ENCODE measurements around the gene TRIM14. TPM values are rescaled to one million over a fixed set of nuclear protein-coding genes. Genes with fewer than 3 reads are reported as not detected.

The TRIM14 gene
- total and polyA plus RNA-seq, 2 donors, result 4.2 to 8.5 TPM

GRCh38 chr9:98109052-98109451 is 10.0 kb downstream of the TRIM14 start:
- H3K27ac ChIP-seq (ENCODE audit: low read depth), result peak overlapping the region; percentile 16
- H3K4me3 ChIP-seq (ENCODE audit: low read depth, low read length), result no peak overlapping the region
- H3K36me3 ChIP-seq (ENCODE audit: insufficient read depth), result no peaks in the 10 kb centered on the region
- DNase-seq (ENCODE audit: extremely low spot score), result no peak
- H3K4me1 ChIP-seq (ENCODE audit: insufficient read depth), result no peaks in the 10 kb centered on the region
- 59% methylated on average over 3 of the region's 3 CpGs for WGBS

- H3K36me3 ChIP-seq (ENCODE audit: insufficient read depth), result no peaks in the 10 kb centered on the region
- 83% methylated on average over 5 of the region's 5 CpGs for WGBS
- no peaks in the 10 kb centered on the region for H3K4me1 ChIP-seq (ENCODE audit: insufficient read depth)
- no peak for DNase-seq (ENCODE audit: extremely low spot score)
- H3K27ac ChIP-seq (ENCODE audit: low read depth), result no peak overlapping the region
- no peak overlapping the region for H3K4me3 ChIP-seq (ENCODE audit: low read depth, low read length)
Observed at GRCh38 chr9:98108531-98109031, 10.4 kb downstream of the TRIM14 start.

GRCh38 chr9:98107926-98108325 is 11.1 kb downstream of the TRIM14 start:
- Histone ChIP-seq H3K4me3 (ENCODE audit: low read depth, low read length) (no peak overlapping the region), H3K4me1 (ENCODE audit: insufficient read depth) (no peaks in the 10 kb centered on the region), H3K27ac (ENCODE audit: low read depth) (no peak overlapping the region), H3K36me3 (ENCODE audit: insufficient read depth) (no peaks in the 10 kb centered on the region)
- 96% methylated on average over 2 of the region's 2 CpGs for WGBS
- DNase-seq (ENCODE audit: extremely low spot score), result no peak

GRCh38 chr9:98105006-98105405 is 14.0 kb downstream of the TRIM14 start:
- H3K4me1 ChIP-seq (ENCODE audit: insufficient read depth), result no peaks in the 10 kb centered on the region
- 93% methylated on average over 7 of the region's 7 CpGs for WGBS
- no peak overlapping the region for H3K4me3 ChIP-seq (ENCODE audit: low read depth, low read length)
- H3K36me3 ChIP-seq (ENCODE audit: insufficient read depth), result no peaks in the 10 kb centered on the region
- no peak for DNase-seq (ENCODE audit: extremely low spot score)
- no peak overlapping the region for H3K27ac ChIP-seq (ENCODE audit: low read depth)

- no peak for DNase-seq (ENCODE audit: extremely low spot score)
- peaks cover 2% of the 10 kb centered on the region for H3K4me1 ChIP-seq (ENCODE audit: insufficient read depth)
- 91% methylated on average over 3 of the region's 3 CpGs for WGBS
- H3K4me3 ChIP-seq (ENCODE audit: low read depth, low read length), result no peak overlapping the region
- no peak overlapping the region for H3K27ac ChIP-seq (ENCODE audit: low read depth)
- H3K36me3 ChIP-seq (ENCODE audit: insufficient read depth), result no peaks in the 10 kb centered on the region
Observed at GRCh38 chr9:98104445-98104881, 14.6 kb downstream of the TRIM14 start.

GRCh38 chr9:98101868-98102273 is 17.2 kb downstream of the TRIM14 start:
- Histone ChIP-seq H3K27ac (ENCODE audit: low read depth) (no peak overlapping the region), H3K4me3 (ENCODE audit: low read depth, low read length) (no peak overlapping the region), H3K4me1 (ENCODE audit: insufficient read depth) (peaks cover 3% of the 10 kb centered on the region), H3K36me3 (ENCODE audit: insufficient read depth) (no peaks in the 10 kb centered on the region)
- 43% methylated on average over 6 of the region's 6 CpGs for WGBS
- DNase-seq (ENCODE audit: extremely low spot score), result no peak

GRCh38 chr9:98101416-98101815 is 17.6 kb downstream of the TRIM14 start:
- no peak overlapping the region for H3K4me3 ChIP-seq (ENCODE audit: low read depth, low read length)
- no peaks in the 10 kb centered on the region for H3K36me3 ChIP-seq (ENCODE audit: insufficient read depth)
- peaks cover 3% of the 10 kb centered on the region for H3K4me1 ChIP-seq (ENCODE audit: insufficient read depth)
- 92% methylated on average over 7 of the region's 7 CpGs for WGBS
- no peak overlapping the region for H3K27ac ChIP-seq (ENCODE audit: low read depth)
- no peak for DNase-seq (ENCODE audit: extremely low spot score)

GRCh38 chr9:98100456-98100855 is 18.6 kb downstream of the TRIM14 start:
- peaks cover 3% of the 10 kb centered on the region for H3K4me1 ChIP-seq (ENCODE audit: insufficient read depth)
- H3K36me3 ChIP-seq (ENCODE audit: insufficient read depth), result no peaks in the 10 kb centered on the region
- no peak overlapping the region for H3K4me3 ChIP-seq (ENCODE audit: low read depth, low read length)
- DNase-seq (ENCODE audit: extremely low spot score), result no peak
- no peak overlapping the region for H3K27ac ChIP-seq (ENCODE audit: low read depth)

- no peaks in the 10 kb centered on the region for H3K36me3 ChIP-seq (ENCODE audit: insufficient read depth)
- peak; percentile 36 for DNase-seq (ENCODE audit: extremely low spot score)
- no peak overlapping the region for H3K4me3 ChIP-seq (ENCODE audit: low read depth, low read length)
- 65% methylated on average over 5 of the region's 5 CpGs for WGBS
- peaks cover 3% of the 10 kb centered on the region for H3K4me1 ChIP-seq (ENCODE audit: insufficient read depth)
- H3K27ac ChIP-seq (ENCODE audit: low read depth), result no peak overlapping the region
Observed at GRCh38 chr9:98099898-98100297, 19.1 kb downstream of the TRIM14 start.

- WGBS, result 97% methylated on average over 2 of the region's 2 CpGs
- Histone ChIP-seq H3K36me3 (ENCODE audit: insufficient read depth) (peaks cover 2% of the 10 kb centered on the region), H3K27ac (ENCODE audit: low read depth) (no peak overlapping the region), H3K4me1 (ENCODE audit: insufficient read depth) (peaks cover 3% of the 10 kb centered on the region), H3K4me3 (ENCODE audit: low read depth, low read length) (no peak overlapping the region)
- DNase-seq (ENCODE audit: extremely low spot score), result no peak
Observed at GRCh38 chr9:98099346-98099745, 19.7 kb downstream of the TRIM14 start.

GRCh38 chr9:98097836-98098235 is 21.2 kb downstream of the TRIM14 start:
- WGBS, result 84% methylated on average over 4 of the region's 4 CpGs
- Histone ChIP-seq H3K27ac (ENCODE audit: low read depth) (no peak overlapping the region), H3K4me3 (ENCODE audit: low read depth, low read length) (no peak overlapping the region), H3K36me3 (ENCODE audit: insufficient read depth) (peaks cover 2% of the 10 kb centered on the region), H3K4me1 (ENCODE audit: insufficient read depth) (peaks cover 3% of the 10 kb centered on the region)
- peak; percentile 41 for DNase-seq (ENCODE audit: extremely low spot score)

- DNase-seq (ENCODE audit: extremely low spot score), result no peak
- Histone ChIP-seq H3K27ac (ENCODE audit: low read depth) (no peak overlapping the region), H3K36me3 (ENCODE audit: insufficient read depth) (peaks cover 2% of the 10 kb centered on the region), H3K4me3 (ENCODE audit: low read depth, low read length) (no peak overlapping the region), H3K4me1 (ENCODE audit: insufficient read depth) (peaks cover 3% of the 10 kb centered on the region)
- WGBS, result 95% methylated on average over 5 of the region's 5 CpGs
Observed at GRCh38 chr9:98096091-98096490, 22.9 kb downstream of the TRIM14 start.

- Histone ChIP-seq H3K4me3 (ENCODE audit: low read depth, low read length) (no peak overlapping the region), H3K27ac (ENCODE audit: low read depth) (no peak overlapping the region), H3K4me1 (ENCODE audit: insufficient read depth) (peaks cover 3% of the 10 kb centered on the region), H3K36me3 (ENCODE audit: insufficient read depth) (peaks cover 2% of the 10 kb centered on the region)
- WGBS, result 90% methylated on average over 7 of the region's 7 CpGs
- DNase-seq (ENCODE audit: extremely low spot score), result no peak
Observed at GRCh38 chr9:98095401-98095800, 23.6 kb downstream of the TRIM14 start.

- Histone ChIP-seq H3K36me3 (ENCODE audit: insufficient read depth) (peaks cover 2% of the 10 kb centered on the region), H3K27ac (ENCODE audit: low read depth) (no peak overlapping the region), H3K4me1 (ENCODE audit: insufficient read depth) (peaks cover 3% of the 10 kb centered on the region), H3K4me3 (ENCODE audit: low read depth, low read length) (no peak overlapping the region)
- WGBS, result 91% methylated on average over 16 of the region's 16 CpGs
- no peak for DNase-seq (ENCODE audit: extremely low spot score)
Observed at GRCh38 chr9:98094851-98095250, 24.2 kb downstream of the TRIM14 start.

GRCh38 chr9:98094316-98094715 is 24.7 kb downstream of the TRIM14 start:
- no peak for DNase-seq (ENCODE audit: extremely low spot score)
- Histone ChIP-seq H3K27ac (ENCODE audit: low read depth) (no peak overlapping the region), H3K36me3 (ENCODE audit: insufficient read depth) (peaks cover 2% of the 10 kb centered on the region), H3K4me3 (ENCODE audit: low read depth, low read length) (no peak overlapping the region), H3K4me1 (ENCODE audit: insufficient read depth) (no peaks in the 10 kb centered on the region)
- WGBS, result 84% methylated on average over 4 of the region's 4 CpGs
